HCT116 (cell line): ENCODE data around the gene CHST11. TPM values are rescaled to one million over a fixed set of nuclear protein-coding genes. Genes with fewer than 3 reads are reported as not detected.

Source experiments
- ATAC-seq: fragments of 200-7000 bp; cut with Tn5 transposase; 2 replicates; pipeline ENCODE4 v1.9.1; 2020; ENCODE audit warnings: mild to moderate bottlenecking, moderate library complexity
- BruUV-seq: library from RNA; stranded (reverse); fragments of 400-500 nt; replicated peaks from 2 replicates; lab custom pipeline; 2021; lab: Mats Ljungman, UMichigan
- CTCF ChIA-PET: fragments of 300-600 bp; sonication (Branson Sonifier 250); formaldehyde crosslinking; loops from one replicate; lab custom pipeline; 2021; ENCODE audit warnings: antibody characterized with exemption; lab: Charles Lee
- POLR2A ChIA-PET: fragments of 300-600, 350-600 bp; sonication (Branson Sonifier 250); formaldehyde crosslinking; loops from one replicate; lab custom pipeline; 2021; ENCODE audit warnings: antibody characterized with exemption; lab: Charles Lee
- RAD21 ChIA-PET, 2 experiments: fragments of 300-600 bp; sonication (Branson Sonifier 250); formaldehyde crosslinking; loops; one replicate each; lab custom pipeline; 2023; ENCODE audit warnings: low total read pairs in 2 of 2; ENCODE audit not compliant: uncharacterized antibody in 2 of 2, unreplicated experiment in 2 of 2, low non-redundant PET in 1 of 2; lab: Charles Lee
- DNase-seq: peaks from one replicate; pipeline ENCODE4 v3.0.0-alpha.2; 2010; ENCODE audit warnings: low read depth, low spot score
- H2AFZ ChIP-seq: fragments of 200-600 bp; shearing (Covaris generic), sonication (generic); 2 replicates; pipeline ENCODE4 v1.6.1; 2017; ENCODE audit warnings: low read depth, mixed run types, mixed read lengths, antibody characterized with exemption, low read length; ENCODE audit not compliant: poor library complexity, severe bottlenecking
- H3K27ac ChIP-seq: 2 replicates; pipeline ENCODE4 v1.5.1; 2012; ENCODE audit warnings: low read depth, low read length
- H3K27me3 ChIP-seq: fragments of 200-600 bp; sonication (generic); 2 replicates; pipeline ENCODE4 v1.6.1; 2016; ENCODE audit warnings: mixed run types, low read length, mixed read lengths; ENCODE audit not compliant: insufficient read depth
- H3K36me3 ChIP-seq, 2 experiments: fragments of 200-500 bp in 1 of 2; fragments of 200-600 bp in 1 of 2; sonication (Bioruptor generic) in 1 of 2; sonication (generic) in 1 of 2; 2 replicates each; pipeline versions ENCODE4 v1.5.1 to v1.6.1; 2014 to 2016; ENCODE audit warnings: low read length in 2 of 2, inconsistent platforms in 1 of 2, mixed read lengths in 1 of 2, mixed run types in 1 of 2; ENCODE audit not compliant: insufficient read depth in 2 of 2, control insufficient read depth in 1 of 2
- H3K4me1 ChIP-seq, 2 experiments: fragments of 200-600 bp in 1 of 2; sonication (generic) in 1 of 2; 2 replicates each; pipeline versions ENCODE4 v1.5.1 to v1.6.1; 2012 to 2017; ENCODE audit warnings: low read length in 2 of 2, inconsistent platforms in 1 of 2, mild to moderate bottlenecking in 1 of 2, mixed read lengths in 1 of 2, mixed run types in 1 of 2, moderate library complexity in 1 of 2; ENCODE audit not compliant: insufficient read depth in 2 of 2, control insufficient read depth in 1 of 2
- H3K4me2 ChIP-seq: fragments of 200-600 bp; sonication (generic); 2 replicates; pipeline ENCODE4 v1.6.1; 2017; ENCODE audit warnings: mixed run types, low read length, mixed read lengths
- H3K4me3 ChIP-seq, 2 experiments: fragments of 200-600 bp in 1 of 2; sonication (generic) in 1 of 2; replicated peaks in 1 of 2; 2 replicates each; pipeline ENCODE4 v1.5.1; 2011 to 2016; ENCODE audit warnings: low read length in 2 of 2, control low read depth in 1 of 2, low read depth in 1 of 2, mild to moderate bottlenecking in 1 of 2, mixed read lengths in 1 of 2, mixed run types in 1 of 2
- H3K79me2 ChIP-seq: fragments of 200-600 bp; sonication (generic); 2 replicates; pipeline ENCODE4 v1.6.1; 2017; ENCODE audit warnings: mild to moderate bottlenecking, mixed run types, low read length, moderate library complexity, mixed read lengths; ENCODE audit not compliant: insufficient read depth
- H3K9ac ChIP-seq: fragments of 200-600 bp; sonication (generic); 2 replicates; pipeline ENCODE4 v1.6.1; 2016; ENCODE audit warnings: low read length, mixed read lengths
- H3K9me2 ChIP-seq: fragments of 200-600 bp; sonication (generic), shearing (Covaris generic); 2 replicates; pipeline ENCODE4 v1.6.1; 2017; ENCODE audit warnings: mixed run types, mild to moderate bottlenecking, moderate library complexity; ENCODE audit not compliant: insufficient read depth
- H3K9me3 ChIP-seq, 2 experiments: fragments of 200-500 bp in 1 of 2; fragments of 200-600 bp in 1 of 2; sonication (Bioruptor generic) in 1 of 2; sonication (generic) in 1 of 2; 2 replicates each; pipeline ENCODE4 v1.6.1; 2014 to 2017; ENCODE audit warnings: low read length in 2 of 2, mixed read lengths in 2 of 2, inconsistent platforms in 1 of 2, low read depth in 1 of 2, mild to moderate bottlenecking in 1 of 2, mixed run types in 1 of 2, moderate library complexity in 1 of 2; ENCODE audit not compliant: control insufficient read depth in 1 of 2, insufficient read depth in 1 of 2
- H4K20me1 ChIP-seq: fragments of 200-600 bp; sonication (generic), shearing (Covaris generic); 2 replicates; pipeline ENCODE4 v1.6.1; 2017; ENCODE audit warnings: mixed run types, mild to moderate bottlenecking, moderate library complexity; ENCODE audit not compliant: insufficient read depth
- CBX3 ChIP-seq: IDR thresholded peaks from 2 replicates; pipeline ENCODE4 v1.6.1; 2012; ENCODE audit warnings: low read depth
- CEBPB ChIP-seq: IDR thresholded peaks from 2 replicates; pipeline ENCODE4 v1.6.1; 2012; ENCODE audit warnings: low read depth
- ELF1 ChIP-seq: IDR thresholded peaks from 2 replicates; pipeline ENCODE4 v1.6.1; 2012; ENCODE audit warnings: low read depth, borderline replicate concordance
- EZH2phosphoT487 ChIP-seq: fragments of 200-600 bp; IDR thresholded peaks from 2 replicates; pipeline ENCODE4 v1.6.1; 2018; ENCODE audit warnings: antibody characterized with exemption, borderline replicate concordance
- FOSL1 ChIP-seq: IDR thresholded peaks from 2 replicates; pipeline ENCODE4 v1.6.1; 2012; ENCODE audit warnings: low read depth
- JUND ChIP-seq: IDR thresholded peaks from 2 replicates; pipeline ENCODE4 v1.6.1; 2012
- MAX ChIP-seq: IDR thresholded peaks from 2 replicates; pipeline ENCODE4 v1.6.1; 2012
- POLR2A ChIP-seq: IDR thresholded peaks from 2 replicates; pipeline ENCODE4 v1.7.0; 2011; ENCODE audit warnings: borderline replicate concordance; ENCODE audit not compliant: insufficient read depth, insufficient read length; ENCODE audit errors: extremely low read depth
- RAD21 ChIP-seq: IDR thresholded peaks from 2 replicates; pipeline ENCODE4 v1.6.1; 2012; ENCODE audit warnings: low read depth, mild to moderate bottlenecking
- SIN3A ChIP-seq: IDR thresholded peaks from 2 replicates; pipeline ENCODE4 v1.6.1; 2012; ENCODE audit warnings: low read depth
- SRF ChIP-seq: IDR thresholded peaks from 2 replicates; pipeline ENCODE4 v1.6.1; 2012; ENCODE audit warnings: low read depth
- ZFX ChIP-seq: fragments of 450-650 bp; IDR thresholded peaks from 2 replicates; pipeline ENCODE4 v1.6.1; 2017
- intact Hi-C: fragments of 100-400 bp; cut with micrococcal nuclease; formaldehyde crosslinking; loops from 2 replicates; pipeline ENCODE4 v1.10.0; 2022
- total RNA-seq: library from RNA; stranded (reverse); gene quantifications from one replicate; pipeline ENCODE4 v1.2.1, GENCODE V29; 2021; ENCODE audit not compliant: unreplicated experiment
- TF ChIP-seq, protein P1 (sequence below), 3 experiments: fragments of 200-600 bp in 1 of 3; sonication (generic) in 1 of 3; IDR thresholded peaks in 2 of 3; conservative IDR thresholded peaks in 1 of 3; 2 replicates each; pipeline ENCODE4 v1.5.1; 2012 to 2017; ENCODE audit warnings: low read depth in 2 of 3, low read length in 2 of 3, antibody characterized with exemption in 1 of 3, borderline replicate concordance in 1 of 3, control low read depth in 1 of 3, mild to moderate bottlenecking in 1 of 3, mixed read lengths in 1 of 3, mixed run types in 1 of 3, moderate library complexity in 1 of 3; ENCODE audit not compliant: insufficient read depth in 1 of 3

Gene CHST11
- total RNA-seq, 1 experiment from 2014 or later: 10.1 TPM

DNA sequence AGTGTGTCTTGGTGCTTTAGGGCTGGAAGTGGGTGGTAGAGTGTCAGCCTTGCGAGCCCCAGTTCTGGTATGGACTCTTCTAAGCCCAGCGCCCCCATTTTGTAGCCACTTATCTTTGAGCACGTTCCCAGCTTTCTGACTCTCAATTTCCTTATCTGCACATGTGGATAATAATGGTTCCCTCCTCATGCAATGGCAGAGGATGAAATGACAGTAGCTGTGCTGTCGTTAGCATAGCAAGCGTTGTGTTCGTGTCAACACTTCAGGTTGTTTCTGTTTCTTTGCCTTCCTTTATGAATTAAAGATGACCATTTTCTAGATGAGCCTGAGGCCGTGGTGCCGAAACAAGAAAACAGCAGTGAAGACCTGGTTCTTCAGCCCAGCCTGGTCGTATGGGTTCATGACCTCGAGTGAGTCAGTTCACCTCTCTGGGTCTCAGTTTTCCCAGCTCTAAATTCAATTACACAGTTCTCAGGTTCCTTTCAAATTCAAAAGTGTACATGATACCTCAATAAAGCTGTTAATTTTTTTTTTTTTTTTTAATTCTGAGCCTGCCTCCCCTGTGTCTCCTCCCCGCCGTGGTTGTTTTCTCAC lies 268.3 kb downstream of the CHST11 start:
- no peaks in the 10 kb centered on the region for H4K20me1 ChIP-seq
- BruUV-seq: no TSS peak
- no peak for TF ChIP-seq RAD21
- no peak for TF ChIP-seq ZFX
- TF ChIP-seq SIN3A: no peak
- no peak for TF ChIP-seq ELF1
- TF ChIP-seq EZH2phosphoT487: no peak
- TF ChIP-seq SRF: no peak
- TF ChIP-seq FOSL1: no peak
- TF ChIP-seq CBX3: no peak
- no peak for TF ChIP-seq MAX
- no peak for TF ChIP-seq CEBPB
- TF ChIP-seq, protein P1, sequence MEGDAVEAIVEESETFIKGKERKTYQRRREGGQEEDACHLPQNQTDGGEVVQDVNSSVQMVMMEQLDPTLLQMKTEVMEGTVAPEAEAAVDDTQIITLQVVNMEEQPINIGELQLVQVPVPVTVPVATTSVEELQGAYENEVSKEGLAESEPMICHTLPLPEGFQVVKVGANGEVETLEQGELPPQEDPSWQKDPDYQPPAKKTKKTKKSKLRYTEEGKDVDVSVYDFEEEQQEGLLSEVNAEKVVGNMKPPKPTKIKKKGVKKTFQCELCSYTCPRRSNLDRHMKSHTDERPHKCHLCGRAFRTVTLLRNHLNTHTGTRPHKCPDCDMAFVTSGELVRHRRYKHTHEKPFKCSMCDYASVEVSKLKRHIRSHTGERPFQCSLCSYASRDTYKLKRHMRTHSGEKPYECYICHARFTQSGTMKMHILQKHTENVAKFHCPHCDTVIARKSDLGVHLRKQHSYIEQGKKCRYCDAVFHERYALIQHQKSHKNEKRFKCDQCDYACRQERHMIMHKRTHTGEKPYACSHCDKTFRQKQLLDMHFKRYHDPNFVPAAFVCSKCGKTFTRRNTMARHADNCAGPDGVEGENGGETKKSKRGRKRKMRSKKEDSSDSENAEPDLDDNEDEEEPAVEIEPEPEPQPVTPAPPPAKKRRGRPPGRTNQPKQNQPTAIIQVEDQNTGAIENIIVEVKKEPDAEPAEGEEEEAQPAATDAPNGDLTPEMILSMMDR (IDR thresholded peaks at IDR 0.05 in 2 of 3, conservative IDR thresholded peaks at IDR 0.05 in 1 of 3; ENCODE audit: borderline replicate concordance in 1 of 3, insufficient read depth in 1 of 3, low read depth in 2 of 3, low read length in 2 of 3): no peak
- TF ChIP-seq JUND: no peak
- no peak for TF ChIP-seq POLR2A
- TF ChIP-seq, all 23 proteins: peak for 0
- no peaks in the 10 kb centered on the region for H3K79me2 ChIP-seq
- no peaks in the 10 kb centered on the region for H3K36me3 ChIP-seq
- H3K9ac ChIP-seq: no peak overlapping the region
- no peaks in the 10 kb centered on the region for H3K27me3 ChIP-seq
- ChIA-PET POLR2A (no interaction called here), CTCF (no interaction called here), RAD21 (no interaction called here)
- no peak overlapping the region for H2AFZ ChIP-seq
- no peak for DNase-seq
- no peaks in the 10 kb centered on the region for H3K9me3 ChIP-seq
- H3K9me2 ChIP-seq: no peaks in the 10 kb centered on the region
- ATAC-seq: no peak
- H3K27ac ChIP-seq: no peak overlapping the region
- H3K4me1 ChIP-seq: no peaks in the 10 kb centered on the region; a peak in 1 of 4 replicates
- no peak overlapping the region for H3K4me3 ChIP-seq
- no peak overlapping the region for H3K4me2 ChIP-seq
- intact Hi-C loops: no loop called here
